Spinal cord (tissue), 10 donors: Measurements from ENCODE around the gene GALNT15. TPM values are rescaled to one million over a fixed set of nuclear protein-coding genes. Genes with fewer than 3 reads are reported as not detected.

Experiments
- DNase-seq, 6 donors: peaks; one replicate each; pipeline versions ENCODE4 v3.0.0 to v3.0.0-alpha.2; 2013 to 2015; ENCODE audit warnings: low spot score in 6 of 6, low read depth in 4 of 6
- H3K27ac ChIP-seq: one replicate; pipeline ENCODE4 v1.5.1; 2013; ENCODE audit warnings: low read depth, low read length, control low read depth
- H3K27me3 ChIP-seq: one replicate; pipeline ENCODE4 v1.6.1; 2013; ENCODE audit warnings: low read length; ENCODE audit not compliant: control insufficient read depth, insufficient read depth
- H3K36me3 ChIP-seq: one replicate; pipeline ENCODE4 v1.6.1; 2013; ENCODE audit warnings: low read length; ENCODE audit not compliant: control insufficient read depth, insufficient read depth
- H3K4me1 ChIP-seq: one replicate; pipeline ENCODE4 v1.6.1; 2013; ENCODE audit warnings: low read length; ENCODE audit not compliant: control insufficient read depth, insufficient read depth
- H3K4me3 ChIP-seq: one replicate; pipeline ENCODE4 v1.5.1; 2013; ENCODE audit warnings: low read depth, low read length, control low read depth
- H3K9me3 ChIP-seq: one replicate; pipeline ENCODE4 v1.6.1; 2013; ENCODE audit warnings: low read length; ENCODE audit not compliant: control insufficient read depth, insufficient read depth
- WGBS: methylation state at CpG from one replicate; pipeline ENCODE4 v1.1.5; 2013; ENCODE audit warnings: missing lambda C conversion rate; ENCODE audit not compliant: insufficient coverage; 5-methylcytosine and 5-hydroxymethylcytosine counted together
- polyA plus RNA-seq, 2 donors: library from polyadenylated mRNA; unstranded; fragments of 120-200 nt; gene quantifications; one replicate each; pipeline ENCODE4 v1.2.1, GENCODE V29; 2013; ENCODE audit not compliant: insufficient read length in 2 of 2
- total RNA-seq, 2 donors: library from RNA; depleted of rRNA in 1 of 2; stranded (reverse); fragments of 120-200 nt in 1 of 2; fragments of >200 nt in 1 of 2; gene quantifications; one replicate each; pipeline versions ENCODE4 v1.2.3 to v1.2.4, GENCODE V29; 2013 to 2014
- donor health status: healthy.

The GALNT15 gene
- total and polyA plus RNA-seq, 4 donors = 7.8 to 19.1 (median 10.1) TPM

- H3K4me1 ChIP-seq = peaks cover 6% of the 10 kb centered on the region
- no peak for DNase-seq
These were observed 69.4 kb downstream of the GALNT15 start for GRCh38 chr3:16243706-16244490.

GRCh38 chr3:16245609-16246008 is 71.1 kb downstream of the GALNT15 start:
- H3K9me3 ChIP-seq = no peaks in the 10 kb centered on the region
- no peaks in the 10 kb centered on the region for H3K27me3 ChIP-seq
- DNase-seq = no peak
- H3K27ac ChIP-seq = no peak overlapping the region
- 94% methylated on average over 2 of the region's 3 CpGs for WGBS
- peaks cover 6% of the 10 kb centered on the region for H3K4me1 ChIP-seq
- H3K4me3 ChIP-seq = no peak overlapping the region
- no peaks in the 10 kb centered on the region for H3K36me3 ChIP-seq

More at GRCh38 chr3:16243706-16244490, 69.4 kb downstream of the GALNT15 start:
- H3K36me3 ChIP-seq = no peaks in the 10 kb centered on the region
- WGBS = 80% methylated on average over 6 of the region's 9 CpGs
- no peaks in the 10 kb centered on the region for H3K27me3 ChIP-seq
- no peaks in the 10 kb centered on the region for H3K9me3 ChIP-seq
- H3K27ac ChIP-seq = no peak overlapping the region
- no peak overlapping the region for H3K4me3 ChIP-seq

- H3K4me1 ChIP-seq = peaks cover 6% of the 10 kb centered on the region
- peak; percentile 64 to 97 (median 79) for DNase-seq
- H3K27ac ChIP-seq = no peak overlapping the region
- H3K4me3 ChIP-seq = no peak overlapping the region
- 37% methylated on average over 13 of the region's 17 CpGs for WGBS
- no peaks in the 10 kb centered on the region for H3K27me3 ChIP-seq
- H3K36me3 ChIP-seq = no peaks in the 10 kb centered on the region
- H3K9me3 ChIP-seq = no peaks in the 10 kb centered on the region
These were observed 73.0 kb downstream of the GALNT15 start for GRCh38 chr3:16247282-16248061.

GRCh38 chr3:16248556-16248955 is 74.1 kb downstream of the GALNT15 start:
- no peak overlapping the region for H3K4me3 ChIP-seq
- H3K9me3 ChIP-seq = no peaks in the 10 kb centered on the region
- 87% methylated on average over 5 of the region's 5 CpGs for WGBS
- H3K4me1 ChIP-seq = peaks cover 6% of the 10 kb centered on the region
- H3K36me3 ChIP-seq = no peaks in the 10 kb centered on the region
- no peak for DNase-seq
- H3K27me3 ChIP-seq = no peaks in the 10 kb centered on the region
- H3K27ac ChIP-seq = no peak overlapping the region

GRCh38 chr3:16249336-16249735 is 74.9 kb downstream of the GALNT15 start:
- no peaks in the 10 kb centered on the region for H3K9me3 ChIP-seq
- no peaks in the 10 kb centered on the region for H3K27me3 ChIP-seq
- no peak overlapping the region for H3K4me3 ChIP-seq
- no peak overlapping the region for H3K27ac ChIP-seq
- H3K36me3 ChIP-seq = no peaks in the 10 kb centered on the region
- DNase-seq = no peak
- WGBS = 20% methylated on average over 2 of the region's 3 CpGs
- peaks cover 6% of the 10 kb centered on the region for H3K4me1 ChIP-seq

GRCh38 chr3:16249886-16250285 is 75.4 kb downstream of the GALNT15 start:
- no peak overlapping the region for H3K27ac ChIP-seq
- no peaks in the 10 kb centered on the region for H3K9me3 ChIP-seq
- no peaks in the 10 kb centered on the region for H3K36me3 ChIP-seq
- no peak overlapping the region for H3K4me3 ChIP-seq
- no peaks in the 10 kb centered on the region for H3K27me3 ChIP-seq
- DNase-seq = no peak
- WGBS = no CpG with 5 or more reads among the region's 3 CpGs
- peaks cover 6% of the 10 kb centered on the region for H3K4me1 ChIP-seq

GRCh38 chr3:16251316-16252085 is 77.0 kb downstream of the GALNT15 start:
- no peaks in the 10 kb centered on the region for H3K9me3 ChIP-seq
- no peak overlapping the region for H3K4me3 ChIP-seq
- peaks cover 6% of the 10 kb centered on the region for H3K4me1 ChIP-seq
- H3K27me3 ChIP-seq = no peaks in the 10 kb centered on the region
- H3K27ac ChIP-seq = no peak overlapping the region
- no peak for DNase-seq
- no peaks in the 10 kb centered on the region for H3K36me3 ChIP-seq
- WGBS = 61% methylated on average over 7 of the region's 9 CpGs

GRCh38 chr3:16252243-16252978 is 77.9 kb downstream of the GALNT15 start:
- WGBS = 100% methylated on average over 2 of the region's 7 CpGs
- H3K4me1 ChIP-seq = peaks cover 4% of the 10 kb centered on the region
- DNase-seq = peak in 1 of 6 donors; percentile 22
- no peaks in the 10 kb centered on the region for H3K9me3 ChIP-seq
- no peaks in the 10 kb centered on the region for H3K27me3 ChIP-seq
- no peak overlapping the region for H3K4me3 ChIP-seq
- no peak overlapping the region for H3K27ac ChIP-seq
- no peaks in the 10 kb centered on the region for H3K36me3 ChIP-seq

GRCh38 chr3:16252988-16253387 is 78.5 kb downstream of the GALNT15 start:
- Histone ChIP-seq H3K4me1 (no peaks in the 10 kb centered on the region), H3K9me3 (no peaks in the 10 kb centered on the region), H3K4me3 (no peak overlapping the region), H3K27ac (no peak overlapping the region), H3K27me3 (no peaks in the 10 kb centered on the region), H3K36me3 (no peaks in the 10 kb centered on the region)
- WGBS = 62% methylated on average over 1 of the region's 2 CpGs
- no peak for DNase-seq
